RWPE1 (cell line): ENCODE measurements around the gene PA2G4.
"Not testable (repeated sequence)": the region's sequence is repeated elsewhere in the genome, so short reads cannot be mapped to it uniquely, and the experiment has no call there.

Experiments used
- CTCF ChIA-PET: fragments of 350-600 bp; sonication (Branson Sonifier 250); formaldehyde crosslinking; extraction: SDS; loops from one replicate; lab custom pipeline; 2021; lab: Yijun Ruan, JAX
- POLR2A ChIA-PET: fragments of 400-600 bp; formaldehyde crosslinking; extraction: SDS; loops from one replicate; lab custom pipeline; 2020; ENCODE audit warnings: antibody characterized with exemption; ENCODE audit not compliant: low non-redundant PET; lab: Yijun Ruan, JAX
- DNase-seq: peaks from one replicate; pipeline ENCODE4 v3.0.0; 2012; ENCODE audit warnings: low spot score
- H3K27ac ChIP-seq: fragments of 450-650 bp; 2 replicates; pipeline ENCODE4 v1.5.1; 2017
- TF ChIP-seq, protein P1 (sequence below): fragments of 450-650 bp; conservative IDR thresholded peaks from 2 replicates; pipeline ENCODE4 v1.5.1; 2017; ENCODE audit warnings: low read depth, mild to moderate bottlenecking

The PA2G4 gene

DNA sequence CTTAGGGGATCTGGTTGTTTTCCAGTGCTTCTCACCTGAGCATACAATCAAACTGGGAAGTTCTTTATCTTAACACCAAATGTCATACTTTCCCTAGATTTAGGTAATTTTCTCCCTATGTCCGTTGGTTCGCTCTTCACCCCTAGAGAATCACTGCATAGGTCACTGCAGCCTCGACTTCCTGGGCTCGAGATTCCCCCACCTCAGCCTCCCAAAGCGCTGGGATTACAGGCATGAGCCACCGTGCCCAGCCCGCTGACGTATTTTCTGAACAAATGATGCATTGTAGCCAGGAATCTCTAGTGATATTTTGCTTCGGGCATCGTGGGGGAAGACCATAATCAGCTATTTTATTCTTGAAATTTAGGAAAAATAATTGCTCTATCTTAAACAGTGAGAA lies 11.0 kb downstream of the PA2G4 start:
- ChIA-PET CTCF (interaction anchor here (0.6 to 0.7 kb wide), 2 partner anchors 19 to 350 kb away, joined by 4 to 5 read pairs; no protein-coding TSS in a partner anchor), POLR2A (interaction anchor here (0.6 kb wide), 1 partner anchor 11 kb away, joined by 3 read pairs; the partner anchor contains the start of gene PA2G4)
- DNase-seq, result no peak
- TF ChIP-seq, protein P1, sequence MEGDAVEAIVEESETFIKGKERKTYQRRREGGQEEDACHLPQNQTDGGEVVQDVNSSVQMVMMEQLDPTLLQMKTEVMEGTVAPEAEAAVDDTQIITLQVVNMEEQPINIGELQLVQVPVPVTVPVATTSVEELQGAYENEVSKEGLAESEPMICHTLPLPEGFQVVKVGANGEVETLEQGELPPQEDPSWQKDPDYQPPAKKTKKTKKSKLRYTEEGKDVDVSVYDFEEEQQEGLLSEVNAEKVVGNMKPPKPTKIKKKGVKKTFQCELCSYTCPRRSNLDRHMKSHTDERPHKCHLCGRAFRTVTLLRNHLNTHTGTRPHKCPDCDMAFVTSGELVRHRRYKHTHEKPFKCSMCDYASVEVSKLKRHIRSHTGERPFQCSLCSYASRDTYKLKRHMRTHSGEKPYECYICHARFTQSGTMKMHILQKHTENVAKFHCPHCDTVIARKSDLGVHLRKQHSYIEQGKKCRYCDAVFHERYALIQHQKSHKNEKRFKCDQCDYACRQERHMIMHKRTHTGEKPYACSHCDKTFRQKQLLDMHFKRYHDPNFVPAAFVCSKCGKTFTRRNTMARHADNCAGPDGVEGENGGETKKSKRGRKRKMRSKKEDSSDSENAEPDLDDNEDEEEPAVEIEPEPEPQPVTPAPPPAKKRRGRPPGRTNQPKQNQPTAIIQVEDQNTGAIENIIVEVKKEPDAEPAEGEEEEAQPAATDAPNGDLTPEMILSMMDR, result no peak
- H3K27ac ChIP-seq, result peak overlapping the region; percentile 92

DNA sequence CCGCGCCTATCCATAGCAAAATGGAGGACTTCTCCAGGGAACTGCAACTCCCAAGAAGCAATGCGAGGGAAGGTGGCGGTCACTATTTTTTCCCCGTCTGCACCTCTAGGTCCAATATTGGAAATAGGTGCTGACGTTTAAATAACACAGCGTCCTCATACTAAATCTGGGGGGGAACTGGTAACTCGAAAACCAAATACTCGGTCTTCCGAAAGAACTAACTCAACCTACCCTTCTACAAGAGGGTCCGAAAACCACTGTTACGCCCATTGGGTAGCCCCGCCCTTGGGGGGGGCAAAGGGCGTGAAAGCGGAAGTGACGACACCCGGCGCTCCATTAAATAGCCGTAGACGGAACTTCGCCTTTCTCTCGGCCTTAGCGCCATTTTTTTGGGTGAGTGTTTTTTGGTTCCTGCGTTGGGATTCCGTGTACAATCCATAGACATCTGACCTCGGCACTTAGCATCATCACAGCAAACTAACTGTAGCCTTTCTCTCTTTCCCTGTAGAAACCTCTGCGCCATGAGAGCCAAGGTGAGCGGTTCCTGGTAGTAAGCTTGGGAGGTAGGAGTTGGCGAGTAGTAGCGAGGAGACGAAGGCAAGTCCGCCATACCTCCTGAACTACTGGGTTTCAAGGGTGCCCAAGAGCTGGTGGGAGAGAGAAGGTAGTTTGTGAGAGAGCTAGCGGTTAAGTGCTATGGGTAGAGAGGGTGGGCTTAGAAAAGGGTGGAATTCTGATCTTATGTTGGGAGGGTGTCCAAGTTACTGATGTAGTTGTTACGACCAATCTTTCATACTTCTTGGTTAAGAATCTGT lies 12.1 kb downstream of the PA2G4 start, which contains the start of gene RPL41:
RPL41 (plus strand) TSS at position 367 of the 815 bp plus-strand sequence.
- TF ChIP-seq, protein P1, result no peak
- peak within 1 kb of the TSS; percentile 92 for H3K27ac ChIP-seq
- peak; percentile 83 for DNase-seq
- ChIA-PET CTCF (interaction anchor here (0.6 to 0.7 kb wide), 2 partner anchors 20 to 377 kb away, joined by 4 read pairs; no protein-coding TSS in a partner anchor), POLR2A (interaction anchor here (0.5 to 2.1 kb wide), 2 partner anchors 12 to 69 kb away, joined by 3 to 10 read pairs; partner anchors contain the start of gene PA2G4)

DNA sequence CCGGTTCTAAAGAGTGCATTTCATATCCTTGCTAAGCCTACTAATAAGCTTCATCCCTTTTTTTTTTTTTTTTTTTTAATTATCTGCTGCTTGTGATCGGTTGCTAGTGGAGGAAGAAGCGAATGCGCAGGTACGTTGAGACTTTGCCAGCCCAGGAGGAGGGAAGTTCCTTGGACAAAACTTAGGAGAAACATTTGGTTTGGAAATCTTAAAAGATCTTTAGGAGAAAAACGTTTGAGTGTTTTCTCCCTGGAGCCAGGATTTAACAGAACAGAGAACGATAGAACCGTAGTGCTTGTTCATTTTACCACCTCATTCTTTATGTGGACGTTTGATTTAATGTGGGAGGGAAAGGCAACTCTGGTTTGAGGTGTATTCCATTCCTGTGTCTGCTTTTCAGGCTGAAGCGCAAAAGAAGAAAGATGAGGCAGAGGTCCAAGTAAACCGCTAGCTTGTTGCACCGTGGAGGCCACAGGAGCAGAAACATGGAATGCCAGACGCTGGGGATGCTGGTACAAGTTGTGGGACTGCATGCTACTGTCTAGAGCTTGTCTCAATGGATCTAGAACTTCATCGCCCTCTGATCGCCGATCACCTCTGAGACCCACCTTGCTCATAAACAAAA lies 12.8 kb downstream of the PA2G4 start:
- DNase-seq, result not testable (repeated sequence)
- CTCF ChIA-PET, result interaction anchor here (0.7 to 5.3 kb wide), 2 partner anchors 72 to 377 kb away, joined by 4 to 36 read pairs; partner anchors contain the start of gene SMARCC2
- POLR2A ChIA-PET, result interaction anchor here (0.5 to 2.1 kb wide), 2 partner anchors 13 to 70 kb away, joined by 3 to 10 read pairs; partner anchors contain the start of gene PA2G4
- H3K27ac ChIP-seq, result peak overlapping the region; percentile 92

DNA sequence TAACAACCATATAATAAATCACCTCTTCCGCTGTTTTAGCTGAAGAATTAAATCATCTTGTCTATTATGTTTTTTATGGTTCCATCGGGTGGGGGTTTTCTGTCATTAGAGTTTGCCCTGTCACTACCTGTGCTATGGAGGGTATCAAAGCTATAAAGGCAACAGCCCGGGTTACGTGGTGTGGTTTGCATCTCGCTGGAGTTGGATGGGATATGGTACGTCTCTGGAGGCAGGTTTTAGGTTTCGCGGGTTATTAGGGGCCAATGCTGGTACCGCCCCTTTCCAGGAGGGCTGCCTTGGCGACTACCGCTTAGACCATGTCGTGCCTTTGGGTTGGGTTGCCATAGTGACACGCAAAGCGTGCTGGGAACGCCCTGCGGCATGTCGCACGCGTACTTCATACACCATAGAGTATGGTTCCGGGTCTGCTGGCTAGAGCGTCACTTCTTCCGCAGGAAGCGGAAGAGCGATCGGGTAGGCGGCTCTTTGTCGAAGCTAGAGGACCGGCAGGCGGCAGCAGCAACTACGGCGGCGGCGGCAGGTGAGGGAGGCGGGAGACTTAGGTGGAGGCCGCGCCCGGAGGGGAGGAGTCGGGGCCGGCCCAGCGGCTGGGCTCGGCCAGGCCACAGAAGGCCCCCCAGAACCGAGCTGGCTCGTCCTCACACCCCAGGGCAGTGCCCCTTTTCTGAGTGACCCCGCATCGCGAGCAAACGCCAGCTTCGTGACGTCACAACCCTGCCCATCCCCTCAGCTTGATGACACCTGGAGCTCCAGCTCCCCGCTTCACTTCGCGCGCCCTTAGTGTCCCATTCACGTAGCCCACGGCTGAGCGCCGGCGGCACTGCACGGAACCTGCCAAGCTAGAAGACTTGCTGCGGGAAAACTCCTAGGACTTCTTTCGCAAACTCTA lies 13.7 kb downstream of the PA2G4 start, which contains the start of gene ZC3H10:
ZC3H10 (plus strand) TSS at position 489 of the 910 bp plus-strand sequence. CDS start 2,297 bp downstream, outside the sequence.
- ChIA-PET CTCF (interaction anchor here (0.6 to 5.3 kb wide), 9 partner anchors 39 to 1042 kb away, joined by 3 to 36 read pairs (median 3); partner anchors contain the start of genes ANKRD52 and SMARCC2), POLR2A (interaction anchor here (0.5 to 2.1 kb wide), 6 partner anchors 10 to 137 kb away, joined by 3 to 10 read pairs (median 5); partner anchors contain the start of genes ESYT1, PA2G4 and SMARCC2)
- DNase-seq, result peak; percentile 96
- H3K27ac ChIP-seq, result peak within 1 kb of the TSS; percentile 92
- TF ChIP-seq, protein P1, result peak; percentile 50

DNA sequence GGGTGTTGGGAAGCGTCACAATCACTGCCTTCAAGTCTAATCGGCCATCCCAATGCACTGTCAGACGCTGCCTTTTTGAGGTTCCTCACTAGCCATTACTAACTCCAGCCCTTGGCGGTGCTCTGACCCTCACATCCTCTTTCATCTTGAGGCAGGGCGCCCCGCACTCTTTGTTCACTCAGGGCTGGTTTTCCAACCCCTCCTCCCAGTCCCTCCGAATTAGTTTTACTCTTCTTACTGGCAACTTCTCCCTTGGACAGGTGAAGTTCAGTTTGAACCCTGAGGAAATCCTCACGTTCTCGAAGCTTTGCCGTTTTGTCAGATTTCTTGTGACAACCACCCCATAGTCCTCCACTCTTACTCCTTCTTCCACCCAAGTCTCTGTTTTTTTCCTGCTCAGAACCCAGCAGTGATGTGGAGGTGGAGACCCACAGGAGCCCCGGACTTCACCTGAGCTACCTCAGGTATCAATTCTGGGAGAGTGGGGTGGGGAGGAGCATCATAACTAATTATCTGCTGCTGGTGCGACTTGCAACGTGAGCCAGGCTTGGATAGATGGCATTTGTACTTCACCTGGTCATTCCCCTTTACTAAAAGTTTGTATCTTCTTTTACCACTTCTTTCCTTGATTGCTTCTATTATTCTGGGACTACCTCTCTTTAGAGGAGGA lies 14.5 kb downstream of the PA2G4 start:
- ChIA-PET POLR2A (interaction anchor here (0.7 to 2.1 kb wide), 5 partner anchors 9 to 75 kb away, joined by 3 to 10 read pairs (median 6); partner anchors contain the start of genes ESYT1 and PA2G4), CTCF (interaction anchor here (0.6 to 5.3 kb wide), 9 partner anchors 40 to 1041 kb away, joined by 3 to 36 read pairs (median 3); partner anchors contain the start of genes ANKRD52 and SMARCC2)
- no peak for DNase-seq
- TF ChIP-seq, protein P1, result no peak
- peak overlapping the region; percentile 92 for H3K27ac ChIP-seq
